GM23338 (cell line): Measurements from ENCODE around the gene DNAAF5. TPM values are rescaled to one million over a fixed set of nuclear protein-coding genes. Genes with fewer than 3 reads are reported as not detected.

Source experiments
- ATAC-seq: fragments of 200-7000 bp; cut with Tn5 transposase; 3 replicates; pipeline ENCODE4 v1.9.1; 2020
- DNase-seq: peaks from one replicate; pipeline ENCODE4 v3.0.0-alpha.2; 2015; ENCODE audit warnings: low spot score
- H2AFZ ChIP-seq: fragments of 200-600 bp; sonication (generic); 2 replicates; pipeline ENCODE4 v1.8.0; 2016; ENCODE audit warnings: antibody characterized with exemption, mild to moderate bottlenecking, moderate library complexity
- H3F3A ChIP-seq: fragments of 200-600 bp; sonication (generic); replicated peaks from 2 replicates; pipeline ENCODE4 v1.8.0; 2017; ENCODE audit warnings: antibody characterized with exemption, mixed run types, low read depth
- H3K27ac ChIP-seq: fragments of 200-600 bp; sonication (generic); 2 replicates; pipeline ENCODE4 v1.6.1; 2016; ENCODE audit warnings: low read depth
- H3K27me3 ChIP-seq: fragments of 200-600 bp; sonication (generic); 2 replicates; pipeline ENCODE4 v1.8.0; 2016; ENCODE audit warnings: mild to moderate bottlenecking, mixed run types, moderate library complexity; ENCODE audit not compliant: insufficient read depth
- H3K36me3 ChIP-seq: fragments of 200-600 bp; sonication (generic); 2 replicates; pipeline ENCODE4 v1.8.0; 2016; ENCODE audit warnings: mild to moderate bottlenecking; ENCODE audit not compliant: insufficient read depth
- H3K4me1 ChIP-seq: fragments of 200-600 bp; sonication (generic); 2 replicates; pipeline ENCODE4 v1.8.0; 2016; ENCODE audit warnings: mild to moderate bottlenecking, moderate library complexity; ENCODE audit not compliant: insufficient read depth
- H3K4me2 ChIP-seq: fragments of 200-600 bp; sonication (generic); 2 replicates; pipeline ENCODE4 v1.7.1; 2017; ENCODE audit warnings: mixed run types
- H3K4me3 ChIP-seq: fragments of 200-600 bp; sonication (generic); 2 replicates; pipeline ENCODE4 v1.6.1; 2016; ENCODE audit warnings: mixed run types
- H3K79me2 ChIP-seq: fragments of 200-600 bp; sonication (generic); replicated peaks from 2 replicates; pipeline ENCODE4 v1.8.0; 2017; ENCODE audit warnings: mild to moderate bottlenecking; ENCODE audit not compliant: insufficient read depth
- H3K9me2 ChIP-seq: fragments of 200-600 bp; sonication (generic); 2 replicates; pipeline ENCODE4 v1.8.0; 2017; ENCODE audit not compliant: insufficient read depth
- H4K20me1 ChIP-seq: fragments of 200-600 bp; sonication (generic); replicated peaks from 2 replicates; pipeline ENCODE4 v1.8.0; 2017; ENCODE audit warnings: mild to moderate bottlenecking; ENCODE audit not compliant: insufficient read depth
- H3K27ac Mint-ChIP-seq: 2 replicates; pipeline ENCODE4 v1.8.0; 2020; ENCODE audit warnings: inconsistent platforms, mild to moderate bottlenecking, moderate library complexity, mixed read lengths
- H3K27me3 Mint-ChIP-seq: 3 replicates; pipeline ENCODE4 v1.8.0; 2022; ENCODE audit warnings: low read depth, mild to moderate bottlenecking, moderate library complexity, mixed read lengths, inconsistent platforms; ENCODE audit not compliant: insufficient read depth, poor library complexity
- H3K36me3 Mint-ChIP-seq: 3 replicates; pipeline ENCODE4 v1.8.0; 2021; ENCODE audit warnings: low read depth, mild to moderate bottlenecking, inconsistent platforms, moderate library complexity, mixed read lengths
- H3K4me1 Mint-ChIP-seq: 3 replicates; pipeline ENCODE4 v1.8.0; 2020; ENCODE audit warnings: mild to moderate bottlenecking, inconsistent platforms, mixed read lengths
- H3K4me3 Mint-ChIP-seq: 3 replicates; pipeline ENCODE4 v1.8.0; 2021; ENCODE audit warnings: moderate library complexity, mild to moderate bottlenecking, inconsistent platforms, mixed read lengths
- H3K9me3 Mint-ChIP-seq: 3 replicates; pipeline ENCODE4 v1.8.0; 2020; ENCODE audit warnings: moderate library complexity, mild to moderate bottlenecking, inconsistent platforms, mixed read lengths
- CREB1 ChIP-seq: fragments of 250-450 bp; sonication (Bioruptor Pico); IDR thresholded peaks from 2 replicates; pipeline ENCODE4 v1.5.0; 2020; ENCODE audit warnings: low read depth, mild to moderate bottlenecking, moderate library complexity
- CTCF ChIP-seq, 2 experiments: fragments of 200-600 bp in 1 of 2; sonication (generic) in 1 of 2; conservative IDR thresholded peaks; 2 replicates each; pipeline versions ENCODE4 v1.5.1 to v1.6.1; 2016 to 2017; ENCODE audit warnings: antibody characterized with exemption in 2 of 2, low read depth in 2 of 2, mild to moderate bottlenecking in 2 of 2, moderate library complexity in 1 of 2
- EZH2 ChIP-seq: fragments of 200-600 bp; sonication (generic); IDR thresholded peaks from one replicate; pipeline ENCODE4 v1.8.0; 2017; ENCODE audit warnings: antibody characterized with exemption, mild to moderate bottlenecking, low read depth; ENCODE audit not compliant: unreplicated experiment
- EZH2phosphoT487 ChIP-seq: fragments of 200-600 bp; sonication (generic); IDR thresholded peaks from one replicate; pipeline ENCODE4 v1.8.1; 2018; ENCODE audit warnings: antibody characterized with exemption; ENCODE audit not compliant: unreplicated experiment
- JUNB ChIP-seq: IDR thresholded peaks from one replicate; pipeline ENCODE4 v1.6.1; 2016; ENCODE audit warnings: antibody characterized with exemption; ENCODE audit not compliant: unreplicated experiment
- NANOG ChIP-seq: IDR thresholded peaks from 2 replicates; pipeline ENCODE4 v1.6.1; 2016; ENCODE audit warnings: antibody characterized with exemption, borderline replicate concordance
- POLR2AphosphoS5 ChIP-seq: IDR thresholded peaks from 2 replicates; pipeline ENCODE4 v1.6.1; 2016; ENCODE audit warnings: antibody characterized with exemption, low read depth
- STAT1 ChIP-seq: IDR thresholded peaks from one replicate; pipeline ENCODE4 v1.6.1; 2016; ENCODE audit warnings: antibody characterized with exemption; ENCODE audit not compliant: unreplicated experiment
- ZNF114 ChIP-seq: fragments of 250-450 bp; sonication (Bioruptor Pico); IDR thresholded peaks from 2 replicates; pipeline ENCODE4 v1.5.0; 2020; ENCODE audit warnings: mild to moderate bottlenecking, moderate library complexity
- ZNF331 ChIP-seq: fragments of 250-450 bp; sonication (Bioruptor Pico); IDR thresholded peaks from 2 replicates; pipeline ENCODE4 v1.5.0; 2020; ENCODE audit warnings: low read depth, mild to moderate bottlenecking, moderate library complexity
- polyA plus RNA-seq: library from polyadenylated mRNA; unstranded; fragments of >200 nt; fragmentation: Nextera tagmentation; extraction: Ambion mirVana; gene quantifications from 2 replicates; pipeline ENCODE4 v1.2.1, GENCODE V29; 2016
- total RNA-seq: library from RNA; depleted of rRNA; stranded (reverse); fragments of >200 nt; shearing (Covaris generic); gene quantifications from 2 replicates; pipeline ENCODE4 v1.2.3, GENCODE V29; 2014
- TF ChIP-seq, protein P1 (sequence below): IDR thresholded peaks from 2 replicates; pipeline ENCODE4 v1.6.1; 2016; ENCODE audit warnings: antibody characterized with exemption
- TF ChIP-seq, protein P2 (sequence below): fragments of 250-450 bp; sonication (Bioruptor Pico); IDR thresholded peaks from 2 replicates; pipeline ENCODE4 v1.5.0; 2020; ENCODE audit warnings: mild to moderate bottlenecking, moderate library complexity
- TF ChIP-seq, protein P3 (sequence below): IDR thresholded peaks from one replicate; pipeline ENCODE4 v1.6.1; 2018; ENCODE audit warnings: antibody characterized with exemption; ENCODE audit not compliant: unreplicated experiment

DNAAF5 gene
- total and polyA plus RNA-seq, 2 experiments from 2014 or later: 20.4 to 86.7 TPM

DNA sequence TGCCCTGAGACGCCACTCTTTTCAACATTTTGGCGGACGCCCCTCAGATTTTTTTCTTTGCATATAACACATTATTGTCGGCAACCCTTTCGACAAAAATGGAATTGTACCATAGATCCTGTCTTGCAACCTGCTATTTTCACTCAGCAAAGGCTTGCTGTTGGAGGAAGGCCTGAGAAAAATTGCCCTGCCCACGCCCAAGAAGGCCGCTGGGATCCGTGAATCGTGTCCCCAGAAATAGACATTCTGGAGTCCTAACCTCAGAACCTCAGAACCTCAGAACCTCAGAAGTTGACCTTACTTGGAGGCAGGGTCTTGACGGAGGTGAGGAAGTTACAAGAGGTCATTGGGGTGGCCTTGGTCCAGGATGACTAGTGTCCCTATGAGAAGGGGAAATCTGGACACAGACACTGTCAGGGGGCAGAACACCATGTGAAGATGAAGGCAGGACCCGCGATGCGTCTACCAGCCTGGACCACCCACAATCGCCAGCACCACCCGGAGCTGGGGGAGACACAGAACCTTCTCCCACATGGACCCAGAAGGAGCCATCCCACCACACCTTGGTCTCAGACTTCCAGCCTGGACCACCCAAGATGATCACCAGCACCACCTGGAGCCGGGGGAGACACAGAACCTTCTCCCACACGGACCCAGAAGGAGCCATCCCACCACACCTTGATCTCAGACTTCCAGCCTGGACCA, 19.1 kb upstream of the DNAAF5 start:
- Mint-ChIP-seq H3K9me3 (peaks cover 14% of the 10 kb centered on the region), H3K27me3 (no peaks in the 10 kb centered on the region), H3K36me3 (peaks cover 51% of the 10 kb centered on the region), H3K4me1 (peaks cover 7% of the 10 kb centered on the region), H3K27ac (no peak overlapping the region), H3K4me3 (no peak overlapping the region)
- DNase-seq (no peak), ATAC-seq (no peak)
- H2AFZ ChIP-seq: no peak overlapping the region
- H3K4me3 ChIP-seq: no peak overlapping the region
- H3K4me2 ChIP-seq: no peak overlapping the region
- H4K20me1 ChIP-seq: peaks cover 8% of the 10 kb centered on the region; the same call in 1 of the 2 replicates
- TF ChIP-seq ZNF114 (CRISPR knock-in tag) (no peak), EZH2 (no peak), JUNB (no peak), POLR2AphosphoS5 (no peak), CTCF (conservative IDR thresholded peaks at IDR 0.05; ENCODE audit: low read depth in 2 of 2) (no peak), NANOG (no peak), STAT1 (no peak), EZH2phosphoT487 (no peak), CREB1 (CRISPR knock-in tag) (no peak), ZNF331 (CRISPR knock-in tag) (no peak)
- TF ChIP-seq, protein P1, sequence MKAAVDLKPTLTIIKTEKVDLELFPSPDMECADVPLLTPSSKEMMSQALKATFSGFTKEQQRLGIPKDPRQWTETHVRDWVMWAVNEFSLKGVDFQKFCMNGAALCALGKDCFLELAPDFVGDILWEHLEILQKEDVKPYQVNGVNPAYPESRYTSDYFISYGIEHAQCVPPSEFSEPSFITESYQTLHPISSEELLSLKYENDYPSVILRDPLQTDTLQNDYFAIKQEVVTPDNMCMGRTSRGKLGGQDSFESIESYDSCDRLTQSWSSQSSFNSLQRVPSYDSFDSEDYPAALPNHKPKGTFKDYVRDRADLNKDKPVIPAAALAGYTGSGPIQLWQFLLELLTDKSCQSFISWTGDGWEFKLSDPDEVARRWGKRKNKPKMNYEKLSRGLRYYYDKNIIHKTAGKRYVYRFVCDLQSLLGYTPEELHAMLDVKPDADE: no peak
- TF ChIP-seq, protein P2, sequence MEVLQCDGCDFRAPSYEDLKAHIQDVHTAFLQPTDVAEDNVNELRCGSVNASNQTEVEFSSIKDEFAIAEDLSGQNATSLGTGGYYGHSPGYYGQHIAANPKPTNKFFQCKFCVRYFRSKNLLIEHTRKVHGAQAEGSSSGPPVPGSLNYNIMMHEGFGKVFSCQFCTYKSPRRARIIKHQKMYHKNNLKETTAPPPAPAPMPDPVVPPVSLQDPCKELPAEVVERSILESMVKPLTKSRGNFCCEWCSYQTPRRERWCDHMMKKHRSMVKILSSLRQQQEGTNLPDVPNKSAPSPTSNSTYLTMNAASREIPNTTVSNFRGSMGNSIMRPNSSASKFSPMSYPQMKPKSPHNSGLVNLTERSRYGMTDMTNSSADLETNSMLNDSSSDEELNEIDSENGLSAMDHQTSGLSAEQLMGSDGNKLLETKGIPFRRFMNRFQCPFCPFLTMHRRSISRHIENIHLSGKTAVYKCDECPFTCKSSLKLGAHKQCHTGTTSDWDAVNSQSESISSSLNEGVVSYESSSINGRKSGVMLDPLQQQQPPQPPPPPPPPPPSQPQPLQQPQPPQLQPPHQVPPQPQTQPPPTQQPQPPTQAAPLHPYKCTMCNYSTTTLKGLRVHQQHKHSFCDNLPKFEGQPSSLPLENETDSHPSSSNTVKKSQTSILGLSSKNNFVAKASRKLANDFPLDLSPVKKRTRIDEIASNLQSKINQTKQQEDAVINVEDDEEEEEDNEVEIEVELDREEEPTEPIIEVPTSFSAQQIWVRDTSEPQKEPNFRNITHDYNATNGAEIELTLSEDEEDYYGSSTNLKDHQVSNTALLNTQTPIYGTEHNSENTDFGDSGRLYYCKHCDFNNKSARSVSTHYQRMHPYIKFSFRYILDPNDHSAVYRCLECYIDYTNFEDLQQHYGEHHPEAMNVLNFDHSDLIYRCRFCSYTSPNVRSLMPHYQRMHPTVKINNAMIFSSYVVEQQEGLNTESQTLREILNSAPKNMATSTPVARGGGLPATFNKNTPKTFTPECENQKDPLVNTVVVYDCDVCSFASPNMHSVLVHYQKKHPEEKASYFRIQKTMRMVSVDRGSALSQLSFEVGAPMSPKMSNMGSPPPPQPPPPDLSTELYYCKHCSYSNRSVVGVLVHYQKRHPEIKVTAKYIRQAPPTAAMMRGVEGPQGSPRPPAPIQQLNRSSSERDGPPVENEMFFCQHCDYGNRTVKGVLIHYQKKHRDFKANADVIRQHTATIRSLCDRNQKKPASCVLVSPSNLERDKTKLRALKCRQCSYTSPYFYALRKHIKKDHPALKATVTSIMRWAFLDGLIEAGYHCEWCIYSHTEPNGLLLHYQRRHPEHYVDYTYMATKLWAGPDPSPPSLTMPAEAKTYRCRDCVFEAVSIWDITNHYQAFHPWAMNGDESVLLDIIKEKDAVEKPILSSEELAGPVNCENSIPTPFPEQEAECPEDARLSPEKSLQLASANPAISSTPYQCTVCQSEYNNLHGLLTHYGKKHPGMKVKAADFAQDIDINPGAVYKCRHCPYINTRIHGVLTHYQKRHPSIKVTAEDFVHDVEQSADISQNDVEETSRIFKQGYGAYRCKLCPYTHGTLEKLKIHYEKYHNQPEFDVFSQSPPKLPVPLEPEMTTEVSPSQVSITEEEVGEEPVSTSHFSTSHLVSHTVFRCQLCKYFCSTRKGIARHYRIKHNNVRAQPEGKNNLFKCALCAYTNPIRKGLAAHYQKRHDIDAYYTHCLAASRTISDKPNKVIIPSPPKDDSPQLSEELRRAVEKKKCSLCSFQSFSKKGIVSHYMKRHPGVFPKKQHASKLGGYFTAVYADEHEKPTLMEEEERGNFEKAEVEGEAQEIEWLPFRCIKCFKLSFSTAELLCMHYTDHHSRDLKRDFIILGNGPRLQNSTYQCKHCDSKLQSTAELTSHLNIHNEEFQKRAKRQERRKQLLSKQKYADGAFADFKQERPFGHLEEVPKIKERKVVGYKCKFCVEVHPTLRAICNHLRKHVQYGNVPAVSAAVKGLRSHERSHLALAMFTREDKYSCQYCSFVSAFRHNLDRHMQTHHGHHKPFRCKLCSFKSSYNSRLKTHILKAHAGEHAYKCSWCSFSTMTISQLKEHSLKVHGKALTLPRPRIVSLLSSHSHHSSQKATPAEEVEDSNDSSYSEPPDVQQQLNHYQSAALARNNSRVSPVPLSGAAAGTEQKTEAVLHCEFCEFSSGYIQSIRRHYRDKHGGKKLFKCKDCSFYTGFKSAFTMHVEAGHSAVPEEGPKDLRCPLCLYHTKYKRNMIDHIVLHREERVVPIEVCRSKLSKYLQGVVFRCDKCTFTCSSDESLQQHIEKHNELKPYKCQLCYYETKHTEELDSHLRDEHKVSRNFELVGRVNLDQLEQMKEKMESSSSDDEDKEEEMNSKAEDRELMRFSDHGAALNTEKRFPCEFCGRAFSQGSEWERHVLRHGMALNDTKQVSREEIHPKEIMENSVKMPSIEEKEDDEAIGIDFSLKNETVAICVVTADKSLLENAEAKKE (CRISPR knock-in tag): no peak
- TF ChIP-seq, protein P3, sequence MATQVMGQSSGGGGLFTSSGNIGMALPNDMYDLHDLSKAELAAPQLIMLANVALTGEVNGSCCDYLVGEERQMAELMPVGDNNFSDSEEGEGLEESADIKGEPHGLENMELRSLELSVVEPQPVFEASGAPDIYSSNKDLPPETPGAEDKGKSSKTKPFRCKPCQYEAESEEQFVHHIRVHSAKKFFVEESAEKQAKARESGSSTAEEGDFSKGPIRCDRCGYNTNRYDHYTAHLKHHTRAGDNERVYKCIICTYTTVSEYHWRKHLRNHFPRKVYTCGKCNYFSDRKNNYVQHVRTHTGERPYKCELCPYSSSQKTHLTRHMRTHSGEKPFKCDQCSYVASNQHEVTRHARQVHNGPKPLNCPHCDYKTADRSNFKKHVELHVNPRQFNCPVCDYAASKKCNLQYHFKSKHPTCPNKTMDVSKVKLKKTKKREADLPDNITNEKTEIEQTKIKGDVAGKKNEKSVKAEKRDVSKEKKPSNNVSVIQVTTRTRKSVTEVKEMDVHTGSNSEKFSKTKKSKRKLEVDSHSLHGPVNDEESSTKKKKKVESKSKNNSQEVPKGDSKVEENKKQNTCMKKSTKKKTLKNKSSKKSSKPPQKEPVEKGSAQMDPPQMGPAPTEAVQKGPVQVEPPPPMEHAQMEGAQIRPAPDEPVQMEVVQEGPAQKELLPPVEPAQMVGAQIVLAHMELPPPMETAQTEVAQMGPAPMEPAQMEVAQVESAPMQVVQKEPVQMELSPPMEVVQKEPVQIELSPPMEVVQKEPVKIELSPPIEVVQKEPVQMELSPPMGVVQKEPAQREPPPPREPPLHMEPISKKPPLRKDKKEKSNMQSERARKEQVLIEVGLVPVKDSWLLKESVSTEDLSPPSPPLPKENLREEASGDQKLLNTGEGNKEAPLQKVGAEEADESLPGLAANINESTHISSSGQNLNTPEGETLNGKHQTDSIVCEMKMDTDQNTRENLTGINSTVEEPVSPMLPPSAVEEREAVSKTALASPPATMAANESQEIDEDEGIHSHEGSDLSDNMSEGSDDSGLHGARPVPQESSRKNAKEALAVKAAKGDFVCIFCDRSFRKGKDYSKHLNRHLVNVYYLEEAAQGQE: no peak
- H3K9me2 ChIP-seq: no peaks in the 10 kb centered on the region
- no peak overlapping the region for H3K27ac ChIP-seq
- no peaks in the 10 kb centered on the region for H3K27me3 ChIP-seq
- no peaks in the 10 kb centered on the region for H3K36me3 ChIP-seq
- H3K4me1 ChIP-seq: no peaks in the 10 kb centered on the region; the same call in 1 of the 2 replicates
- H3K79me2 ChIP-seq: peaks cover 62% of the 10 kb centered on the region
- H3F3A ChIP-seq: no peaks in the 10 kb centered on the region
